Ovary (tissue), 9 donors: ENCODE data around the gene HS6ST3. TPM values are rescaled to one million over a fixed set of nuclear protein-coding genes. Genes with fewer than 3 reads are reported as not detected.

Source experiments
- DNase-seq, 5 donors: peaks; one replicate each; pipeline ENCODE4 v3.0.0-alpha.2; 2019 to 2020
- H3K27ac ChIP-seq, 2 donors: fragments of 200-600 bp; one replicate each; pipeline versions ENCODE4 v1.5.1 to v1.8.0; 2019 to 2022
- H3K27me3 ChIP-seq: fragments of 200-600 bp; one replicate; pipeline ENCODE4 v1.8.0; 2022
- H3K36me3 ChIP-seq: fragments of 200-600 bp; sonication (generic); one replicate; pipeline ENCODE4 v1.5.1; 2019
- H3K4me1 ChIP-seq: one replicate; pipeline ENCODE4 v1.8.1; 2013; ENCODE audit warnings: mild to moderate bottlenecking, moderate library complexity; ENCODE audit not compliant: insufficient read depth
- H3K4me3 ChIP-seq: fragments of 200-600 bp; sonication (generic); one replicate; pipeline ENCODE4 v1.5.1; 2017
- H3K9me3 ChIP-seq, 2 donors: fragments of 200-600 bp in 1 of 2; sonication (generic) in 1 of 2; one replicate each; pipeline versions ENCODE4 v1.5.1 to v1.8.1; 2013 to 2019; ENCODE audit warnings: mild to moderate bottlenecking in 1 of 2, moderate library complexity in 1 of 2
- EP300 ChIP-seq: sonication (generic); formaldehyde crosslinking; IDR thresholded peaks from one replicate; pipeline ENCODE4 v1.6.1; 2017; ENCODE audit warnings: antibody characterized with exemption
- POLR2A ChIP-seq: fragments of 450-650 bp; IDR thresholded peaks from one replicate; pipeline ENCODE4 v1.6.1; 2017; ENCODE audit warnings: antibody characterized with exemption, mild to moderate bottlenecking, moderate library complexity
- WGBS, 3 donors: extraction: QIAGEN DNeasy Blood & Tissue Kit in 1 of 3; methylation state at CpG; one replicate each; pipeline versions ENCODE4 v1.1.5 to v1.1.7; 2013 to 2017; 5-methylcytosine and 5-hydroxymethylcytosine counted together
- intact Hi-C, 4 donors: fragments of 100-400 bp; cut with DNase I; formaldehyde crosslinking; loops; one replicate each; pipeline versions ENCODE4 v1.11.0 to v1.15.1; 2022 to 2023
- polyA plus RNA-seq, 2 donors: library from polyadenylated mRNA; stranded (reverse); fragments of 200-250 nt in 1 of 2; fragments of 350-450 nt in 1 of 2; fragmentation: Illumina TruSeq in 1 of 2; extraction: RNeasy Lipid Tissue Mini Kit (QIAGEN cat#74804) in 1 of 2; gene quantifications; one replicate each; pipeline ENCODE4 v1.2.3, GENCODE V29; 2013 to 2014
- total RNA-seq, 7 donors: library from RNA; depleted of rRNA in 2 of 7; stranded (reverse); fragments of >200 nt in 2 of 7; fragmentation: NEBNext Ultra II Directional in 3 of 7; extraction: Animal tissue kit (Norgen Biotek cat#: 25700) in 3 of 7; gene quantifications; one replicate each; pipeline versions ENCODE4 v1.1.0 to v1.2.4, GENCODE V29; 2016 to 2023
- TF ChIP-seq, protein P1 (sequence below), 3 donors: fragments of 450-650 bp in 2 of 3; fragments of 200-600 bp in 1 of 3; IDR thresholded peaks; one replicate each; pipeline versions ENCODE4 v1.5.1 to v1.8.0; 2016 to 2022; ENCODE audit warnings: antibody characterized with exemption in 3 of 3, mild to moderate bottlenecking in 1 of 3
- donor health status: DM: no; HTN: no; CAD: no; lungs with moderate emphysema.
- donor health status: DM: no; HTN: no; CAD: no.
- donor health status: Bipolar disorder and iron deficiency.
- donor health status: DM: yes; HTN: yes; CAD: no.
- donor health status: DM: no; HTN: no; CAD: no.
- donor health status: DM: yes; HTN: yes; CAD: no.

The HS6ST3 gene
- total and polyA plus RNA-seq, 9 donors = 0.05 to 0.46 (median 0.19) TPM; not detected in 3

DNA sequence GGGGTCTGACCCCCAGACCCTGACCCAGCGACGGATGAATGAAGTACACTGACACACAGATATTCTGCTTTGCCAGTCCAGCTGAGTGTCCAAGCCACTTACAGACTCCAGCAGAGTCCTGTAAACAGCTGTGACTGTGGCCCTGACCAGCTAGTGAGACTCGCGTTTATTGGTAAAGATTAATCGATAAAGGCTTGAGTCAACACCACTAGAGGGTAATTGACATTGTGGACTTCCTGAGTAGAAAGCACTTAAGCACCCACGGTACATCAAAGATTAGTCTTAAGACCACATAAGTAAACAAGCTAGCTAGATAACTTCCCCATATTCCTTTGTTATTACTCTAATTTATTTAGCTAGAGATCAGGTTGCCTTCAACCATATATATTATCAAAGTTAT is 758.4 kb downstream of the HS6ST3 start:
- WGBS, 3 donors = 77 to 87% (median 82%) methylated on average over 6 of the region's 6 CpGs
- Histone ChIP-seq H3K4me1 (no peaks in the 10 kb centered on the region), H3K27ac (no peak overlapping the region), H3K9me3 (peaks cover 0 to 4% of the 10 kb centered on the region in 2 donors), H3K27me3 (no peaks in the 10 kb centered on the region), H3K36me3 (no peaks in the 10 kb centered on the region), H3K4me3 (no peak overlapping the region)
- DNase-seq = no peak
- intact Hi-C loops = no loop called here
- TF ChIP-seq POLR2A (no peak), EP300 (no peak)
- TF ChIP-seq, protein P1, sequence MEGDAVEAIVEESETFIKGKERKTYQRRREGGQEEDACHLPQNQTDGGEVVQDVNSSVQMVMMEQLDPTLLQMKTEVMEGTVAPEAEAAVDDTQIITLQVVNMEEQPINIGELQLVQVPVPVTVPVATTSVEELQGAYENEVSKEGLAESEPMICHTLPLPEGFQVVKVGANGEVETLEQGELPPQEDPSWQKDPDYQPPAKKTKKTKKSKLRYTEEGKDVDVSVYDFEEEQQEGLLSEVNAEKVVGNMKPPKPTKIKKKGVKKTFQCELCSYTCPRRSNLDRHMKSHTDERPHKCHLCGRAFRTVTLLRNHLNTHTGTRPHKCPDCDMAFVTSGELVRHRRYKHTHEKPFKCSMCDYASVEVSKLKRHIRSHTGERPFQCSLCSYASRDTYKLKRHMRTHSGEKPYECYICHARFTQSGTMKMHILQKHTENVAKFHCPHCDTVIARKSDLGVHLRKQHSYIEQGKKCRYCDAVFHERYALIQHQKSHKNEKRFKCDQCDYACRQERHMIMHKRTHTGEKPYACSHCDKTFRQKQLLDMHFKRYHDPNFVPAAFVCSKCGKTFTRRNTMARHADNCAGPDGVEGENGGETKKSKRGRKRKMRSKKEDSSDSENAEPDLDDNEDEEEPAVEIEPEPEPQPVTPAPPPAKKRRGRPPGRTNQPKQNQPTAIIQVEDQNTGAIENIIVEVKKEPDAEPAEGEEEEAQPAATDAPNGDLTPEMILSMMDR (IDR thresholded peaks at IDR 0.05) = no peak

- 75 to 88% (median 76%) methylated on average over 5 of the region's 5 CpGs for WGBS, 3 donors
- peaks cover 0 to 4% of the 10 kb centered on the region in 2 donors for H3K9me3 ChIP-seq
- H3K36me3 ChIP-seq = no peaks in the 10 kb centered on the region
- H3K27ac ChIP-seq = no peak overlapping the region
- no peak for DNase-seq
- intact Hi-C loops = no loop called here
- TF ChIP-seq, protein P1 (IDR thresholded peaks at IDR 0.05) = no peak
- no peak for TF ChIP-seq POLR2A
- TF ChIP-seq EP300 = no peak
- no peaks in the 10 kb centered on the region for H3K4me1 ChIP-seq
- H3K4me3 ChIP-seq = no peak overlapping the region
- no peaks in the 10 kb centered on the region for H3K27me3 ChIP-seq
Observed at GRCh38 chr13:96849091-96849490, 759.2 kb downstream of the HS6ST3 start.

DNA sequence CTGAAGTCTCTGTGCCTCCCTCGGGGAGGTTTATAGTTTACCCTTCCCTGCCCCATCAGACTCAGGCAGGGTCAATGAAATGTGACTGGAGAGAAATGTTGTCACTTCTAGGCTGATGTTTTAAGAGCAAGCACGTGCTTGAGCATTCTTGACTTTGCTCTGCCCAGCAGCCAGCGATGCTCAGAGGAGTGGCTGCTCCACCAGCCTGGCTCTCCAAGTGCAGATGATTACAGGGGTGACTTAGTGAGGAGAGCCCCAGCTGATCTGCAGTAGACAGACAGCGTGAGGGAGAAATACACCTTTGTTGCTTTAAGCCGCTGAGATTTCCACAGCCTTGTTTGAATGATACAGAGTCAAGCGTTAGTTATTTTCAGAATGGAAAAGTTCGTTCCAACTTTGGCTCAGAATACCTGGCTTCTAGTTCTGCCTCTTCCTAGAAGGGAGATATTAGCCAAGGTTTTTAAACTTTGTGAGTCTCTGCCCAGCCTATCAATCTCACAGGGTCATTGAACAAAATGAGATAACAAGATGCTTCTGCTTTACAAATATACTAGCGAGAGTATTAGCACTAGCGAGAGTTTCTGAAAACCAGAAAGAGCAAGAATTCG is 760.7 kb downstream of the HS6ST3 start:
- no peaks in the 10 kb centered on the region for H3K36me3 ChIP-seq
- intact Hi-C loops = no loop called here
- no peak overlapping the region for H3K27ac ChIP-seq
- TF ChIP-seq EP300 (no peak), POLR2A (no peak)
- TF ChIP-seq, protein P1 (IDR thresholded peaks at IDR 0.05) = no peak
- no peak overlapping the region for H3K4me3 ChIP-seq
- H3K9me3 ChIP-seq = peaks cover 0 to 4% of the 10 kb centered on the region in 2 donors
- H3K27me3 ChIP-seq = no peaks in the 10 kb centered on the region
- DNase-seq = no peak
- no peaks in the 10 kb centered on the region for H3K4me1 ChIP-seq
- WGBS, 3 donors = 75 to 81% (median 75%) methylated on average over 10 of the region's 10 CpGs

- no peak overlapping the region for H3K27ac ChIP-seq
- H3K36me3 ChIP-seq = no peaks in the 10 kb centered on the region
- H3K9me3 ChIP-seq = peaks cover 0 to 4% of the 10 kb centered on the region in 2 donors
- H3K4me1 ChIP-seq = no peaks in the 10 kb centered on the region
- intact Hi-C loops = no loop called here
- DNase-seq = no peak
- 24 to 31% (median 29%) methylated on average over 9 of the region's 9 CpGs for WGBS, 3 donors
- no peak overlapping the region for H3K4me3 ChIP-seq
- TF ChIP-seq POLR2A (no peak), EP300 (no peak)
- TF ChIP-seq, protein P1 (IDR thresholded peaks at IDR 0.05) = no peak
- no peaks in the 10 kb centered on the region for H3K27me3 ChIP-seq
Observed at GRCh38 chr13:96851856-96852445, 762.0 kb downstream of the HS6ST3 start.
